Gastrocnemius medialis (tissue), 4 donors: ENCODE data around the gene PAX2. TPM values are rescaled to one million over a fixed set of nuclear protein-coding genes. Genes with fewer than 3 reads are reported as not detected.

ENCODE experiments used
- ATAC-seq, 2 donors: fragments of 150-250 bp; one replicate each; pipeline ENCODE4 v1.9.1; 2016
- DNase-seq, 2 donors: peaks; one replicate each; pipeline ENCODE4 v3.0.0-alpha.2; 2019
- H3K27ac ChIP-seq, 4 donors: fragments of 200-600 bp; sonication (generic); 1 replicate in 1 of 4; 2 replicates in 3 of 4; pipeline ENCODE4 v1.5.1; 2016 to 2018; ENCODE audit warnings: mild to moderate bottlenecking in 2 of 4, moderate library complexity in 1 of 4
- H3K27me3 ChIP-seq, 3 donors: fragments of 200-600 bp; sonication (generic) in 2 of 3; 1 replicate in 1 of 3; 2 replicates in 2 of 3; pipeline versions ENCODE4 v1.5.1 to v1.6.0; 2016 to 2019; ENCODE audit warnings: mild to moderate bottlenecking in 1 of 3, moderate library complexity in 1 of 3
- H3K36me3 ChIP-seq, 2 donors: fragments of 200-600 bp; sonication (generic) in 1 of 2; one replicate each; pipeline ENCODE4 v1.5.1; 2017 to 2018
- H3K4me1 ChIP-seq, 2 donors: fragments of 200-600 bp; sonication (generic) in 1 of 2; one replicate each; pipeline ENCODE4 v1.5.1; 2016 to 2017; ENCODE audit warnings: mild to moderate bottlenecking in 2 of 2
- H3K4me3 ChIP-seq, 4 donors: fragments of 200-600 bp; sonication (generic) in 3 of 4; 1 replicate in 1 of 4; 2 replicates in 3 of 4; pipeline ENCODE4 v1.5.1; 2016 to 2019; ENCODE audit warnings: mild to moderate bottlenecking in 2 of 4
- H3K9me3 ChIP-seq, 3 donors: fragments of 200-600 bp; sonication (generic) in 2 of 3; 1 replicate in 1 of 3; 2 replicates in 2 of 3; pipeline ENCODE4 v1.5.1; 2016 to 2019
- CTCF ChIP-seq, 5 experiments: fragments of 450-650 bp in 3 of 5; fragments of 200-600 bp in 2 of 5; sonication (generic) in 2 of 5; IDR thresholded peaks in 4 of 5; conservative IDR thresholded peaks in 1 of 5; 1 replicate in 4 of 5; 2 replicates in 1 of 5; pipeline ENCODE4 v1.5.1; 2016 to 2019; ENCODE audit warnings: antibody characterized with exemption in 5 of 5, mild to moderate bottlenecking in 3 of 5, moderate library complexity in 3 of 5
- POLR2A ChIP-seq, 2 donors: fragments of 450-650 bp; IDR thresholded peaks; one replicate each; pipeline ENCODE4 v1.6.1; 2017; ENCODE audit warnings: antibody characterized with exemption in 2 of 2, mild to moderate bottlenecking in 2 of 2, moderate library complexity in 2 of 2
- in situ Hi-C, 4 donors: fragments of 200-750 bp; cut with MboI; loops; one replicate each; pipeline versions ENCODE4 v1.15.0 to v1.8.0; 2017; ENCODE audit warnings: low sequenced_read_pairs in 4 of 4
- intact Hi-C: fragments of 100-400 bp; cut with DNase I; formaldehyde crosslinking; loops from one replicate; pipeline ENCODE4 v1.15.1; 2023; ENCODE audit warnings: low total_unique reads
- total RNA-seq, 4 donors: library from RNA; depleted of rRNA; stranded (reverse); fragments of >200 nt; gene quantifications; one replicate each; pipeline versions ENCODE4 v1.1.0 to v1.2.3, GENCODE V29; 2016

Gene PAX2
- total RNA-seq, 4 donors from 2014 or later, result not detected

GRCh38 chr10:100793055-100793454 is 47.7 kb downstream of the PAX2 start:
- no peak for ATAC-seq
- in situ Hi-C loops, result no loop called here
- Histone ChIP-seq H3K27me3 (peaks cover 0 to 4% (median 0%) of the 10 kb centered on the region in 3 donors), H3K4me1 (no peaks in the 10 kb centered on the region), H3K36me3 (no peaks in the 10 kb centered on the region), H3K27ac (no peak overlapping the region), H3K9me3 (no peaks in the 10 kb centered on the region), H3K4me3 (no peak overlapping the region)
- DNase-seq, result no peak
- intact Hi-C loops, result no loop called here
- TF ChIP-seq POLR2A (IDR thresholded peaks at IDR 0.05) (no peak), CTCF (IDR thresholded peaks at IDR 0.05 in 4 of 5, conservative IDR thresholded peaks at IDR 0.05 in 1 of 5) (no peak)

DNA sequence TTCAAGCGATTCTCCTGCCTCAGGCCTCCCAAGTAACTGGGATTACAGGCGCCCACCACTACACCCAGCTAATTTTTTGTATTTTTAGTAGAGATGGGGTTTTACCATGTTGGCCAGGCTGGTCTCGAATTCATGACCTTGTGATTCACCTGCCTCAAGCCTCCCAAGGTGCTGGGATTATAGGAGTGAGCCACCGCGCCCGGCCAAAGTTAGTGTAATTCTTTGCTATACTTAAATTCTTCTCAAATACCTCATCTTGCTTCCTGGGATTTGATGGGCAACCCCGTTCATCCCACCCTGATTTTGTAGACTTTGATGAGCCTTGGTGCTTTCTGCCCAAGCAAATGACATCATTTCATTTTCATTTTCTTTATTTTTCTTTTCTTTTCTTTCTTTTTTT is 54.5 kb downstream of the PAX2 start:
- TF ChIP-seq CTCF (IDR thresholded peaks at IDR 0.05 in 4 of 5, conservative IDR thresholded peaks at IDR 0.05 in 1 of 5) (no peak), POLR2A (IDR thresholded peaks at IDR 0.05) (no peak)
- no peak for ATAC-seq
- Histone ChIP-seq H3K4me3 (no peak overlapping the region), H3K9me3 (no peaks in the 10 kb centered on the region), H3K36me3 (no peaks in the 10 kb centered on the region), H3K4me1 (no peaks in the 10 kb centered on the region), H3K27ac (no peak overlapping the region), H3K27me3 (peaks cover 6 to 20% (median 7%) of the 10 kb centered on the region in 3 donors)
- in situ Hi-C loops, result no loop called here
- intact Hi-C loops, result no loop called here
- no peak for DNase-seq

DNA sequence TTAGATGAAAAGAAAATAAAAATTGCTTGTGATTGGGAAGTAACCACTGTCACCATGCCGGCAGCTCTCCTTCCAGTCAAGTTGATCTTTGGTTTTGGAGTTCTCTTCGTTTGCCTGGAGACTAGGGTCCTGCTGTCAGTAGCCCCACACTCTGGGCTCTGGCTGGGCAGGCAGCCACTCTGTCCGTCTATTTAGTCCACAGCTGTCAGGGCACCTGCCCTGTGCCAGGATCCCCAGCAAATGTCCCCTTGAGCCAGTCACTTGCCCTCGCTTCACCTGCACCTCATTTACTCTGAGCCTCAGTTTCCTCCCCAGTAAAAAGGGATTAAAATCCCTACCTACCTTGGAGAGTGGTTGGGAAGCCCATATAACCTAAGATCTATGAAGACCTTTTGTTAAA is 55.5 kb downstream of the PAX2 start:
- Histone ChIP-seq H3K27ac (no peak overlapping the region), H3K27me3 (peaks cover 10 to 25% (median 13%) of the 10 kb centered on the region in 3 donors), H3K36me3 (no peaks in the 10 kb centered on the region), H3K4me3 (no peak overlapping the region), H3K4me1 (no peaks in the 10 kb centered on the region), H3K9me3 (no peaks in the 10 kb centered on the region)
- in situ Hi-C loops (no loop called here), intact Hi-C loops (no loop called here)
- ATAC-seq, result no peak
- TF ChIP-seq CTCF (IDR thresholded peaks at IDR 0.05 in 4 of 5, conservative IDR thresholded peaks at IDR 0.05 in 1 of 5), result no peak
- no peak for TF ChIP-seq POLR2A (IDR thresholded peaks at IDR 0.05)
- no peak for DNase-seq

GRCh38 chr10:100802196-100802595 is 56.8 kb downstream of the PAX2 start:
- Histone ChIP-seq H3K27me3 (peaks cover 11 to 33% (median 16%) of the 10 kb centered on the region in 3 donors), H3K27ac (no peak overlapping the region), H3K9me3 (no peaks in the 10 kb centered on the region), H3K4me1 (no peaks in the 10 kb centered on the region), H3K36me3 (no peaks in the 10 kb centered on the region), H3K4me3 (no peak overlapping the region)
- TF ChIP-seq CTCF (IDR thresholded peaks at IDR 0.05 in 4 of 5, conservative IDR thresholded peaks at IDR 0.05 in 1 of 5), result no peak
- TF ChIP-seq POLR2A (IDR thresholded peaks at IDR 0.05), result no peak
- DNase-seq (no peak), ATAC-seq (no peak)
- in situ Hi-C loops (no loop called here), intact Hi-C loops (no loop called here)

- in situ Hi-C loops (no loop called here), intact Hi-C loops (no loop called here)
- ATAC-seq, result no peak
- Histone ChIP-seq H3K27ac (no peak overlapping the region), H3K4me1 (no peaks in the 10 kb centered on the region), H3K4me3 (no peak overlapping the region), H3K27me3 (peaks cover 11 to 37% (median 19%) of the 10 kb centered on the region in 3 donors), H3K9me3 (no peaks in the 10 kb centered on the region), H3K36me3 (no peaks in the 10 kb centered on the region)
- DNase-seq, result no peak
- no peak for TF ChIP-seq POLR2A (IDR thresholded peaks at IDR 0.05)
- TF ChIP-seq CTCF (IDR thresholded peaks at IDR 0.05 in 4 of 5, conservative IDR thresholded peaks at IDR 0.05 in 1 of 5), result no peak
Measured at GRCh38 chr10:100802607-100803006, 57.2 kb downstream of the PAX2 start.
